GM19238 (cell line): ENCODE data around the gene NSUN5.
"Not testable (repeated sequence)": the region's sequence is repeated elsewhere in the genome, so short reads cannot be mapped to it uniquely, and the experiment has no call there.

Experiments
- DNase-seq: peaks from one replicate; pipeline ENCODE4 v3.0.0; 2011; ENCODE audit warnings: low spot score; ENCODE audit not compliant: insufficient read length

The NSUN5 gene

DNA sequence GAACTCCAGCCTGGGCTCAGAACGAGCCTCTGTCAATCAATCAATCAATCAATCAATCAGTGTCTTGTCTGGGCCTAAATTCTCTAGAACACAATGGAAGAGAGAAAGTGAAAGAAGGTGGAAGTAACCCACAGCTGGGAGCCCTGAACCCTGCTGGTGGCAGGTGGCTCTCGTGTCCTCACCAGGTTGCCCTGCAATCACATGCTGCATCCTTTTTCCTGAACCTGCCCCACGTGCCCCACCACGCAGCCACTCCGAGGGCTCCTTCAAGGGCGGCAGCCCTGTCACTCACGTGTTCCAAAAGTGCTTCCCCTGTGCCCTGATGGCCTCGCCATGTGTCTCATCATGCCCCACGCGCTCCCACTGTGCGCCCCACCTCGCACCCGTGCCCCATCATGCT, 18.8 kb upstream of the NSUN5 start:
- not testable (repeated sequence) for DNase-seq

DNA sequence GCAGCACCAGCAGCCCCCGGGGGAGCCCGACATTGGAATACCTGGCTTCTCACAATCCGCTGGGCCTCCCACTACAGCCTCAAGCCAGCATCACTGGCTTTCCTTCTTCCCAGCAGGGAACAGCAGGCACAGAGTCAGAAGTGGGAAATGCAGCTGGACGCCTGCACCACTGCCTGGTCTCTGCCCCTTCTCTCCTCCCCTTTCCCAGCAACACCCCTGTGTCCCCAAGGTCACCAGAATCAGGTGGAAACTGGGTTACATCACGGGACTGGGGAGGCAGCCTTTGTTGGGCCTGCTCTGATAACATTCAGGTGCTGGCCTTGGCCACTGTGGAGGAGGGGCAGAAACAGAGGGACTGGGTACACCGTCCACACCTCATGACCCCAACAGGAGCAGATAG, 16.8 kb upstream of the NSUN5 start:
- DNase-seq: not testable (repeated sequence)

DNA sequence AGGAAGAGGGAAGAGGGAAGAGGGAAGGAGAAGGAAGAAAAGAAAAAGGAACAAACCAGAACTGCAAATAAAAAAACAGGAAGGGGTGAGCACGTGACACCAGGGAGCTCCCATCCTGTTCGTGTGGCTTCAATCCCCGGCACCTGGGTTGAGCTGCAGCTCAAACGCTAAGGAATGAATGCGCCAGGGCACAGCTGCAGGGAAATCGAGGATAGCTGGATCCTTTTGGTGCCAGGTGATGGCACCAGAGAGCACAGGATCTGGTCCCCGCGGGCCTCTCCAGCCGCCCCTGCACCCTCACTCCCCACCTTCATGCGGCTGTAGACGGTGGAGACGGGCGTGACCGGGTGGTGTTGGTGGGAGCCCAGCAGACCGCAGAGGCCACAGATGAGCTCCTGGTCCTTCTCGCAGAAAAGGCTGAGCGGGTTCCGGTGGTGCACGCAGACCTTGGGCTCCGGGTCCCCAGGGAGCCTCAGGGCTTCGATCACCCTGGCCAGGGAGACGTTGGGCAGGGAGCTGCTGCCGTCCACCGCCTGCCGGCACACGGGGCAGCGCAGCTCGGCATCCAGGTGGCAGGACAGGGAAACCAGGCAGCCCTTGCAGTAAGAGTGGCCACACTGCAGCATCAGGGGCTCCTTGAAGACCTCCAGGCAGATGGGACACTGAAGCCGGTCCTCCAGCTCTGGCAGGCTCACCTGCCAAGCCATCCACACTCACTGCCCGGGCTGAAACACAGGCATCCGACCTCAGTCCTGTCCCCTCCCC, 15.6 kb upstream of the NSUN5 start:
- DNase-seq: peak; percentile 76

DNA sequence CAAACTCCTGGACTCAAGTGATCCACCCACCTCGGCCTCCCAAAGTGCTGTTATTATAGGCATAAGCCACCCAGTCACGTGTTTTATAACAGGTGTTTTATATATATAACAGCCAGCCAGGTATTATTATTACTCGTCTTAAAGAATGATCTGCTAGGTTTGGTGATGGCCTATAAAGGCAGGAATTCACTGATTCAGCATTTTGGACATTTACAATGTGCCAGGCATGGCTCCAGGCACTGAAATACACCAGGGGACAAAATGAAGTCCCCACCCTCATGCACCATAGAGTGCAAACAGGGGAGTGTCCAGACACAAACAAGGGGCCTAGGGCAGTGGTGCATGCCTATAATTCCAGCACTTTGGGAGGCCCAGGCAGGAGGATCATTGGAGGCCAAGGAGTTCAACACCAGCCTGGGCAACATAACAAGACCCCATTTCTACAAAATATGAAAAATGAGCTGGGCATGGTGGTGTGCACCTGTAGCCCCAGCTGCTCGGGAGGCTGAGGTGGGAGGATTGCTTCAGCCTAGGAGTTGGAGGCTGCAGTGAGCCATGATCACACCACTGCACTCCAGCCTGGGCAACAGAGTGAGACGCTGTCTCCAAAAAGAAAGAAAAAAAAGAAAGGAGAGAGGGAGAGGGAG, 14.9 kb upstream of the NSUN5 start:
- DNase-seq: not testable (repeated sequence)

DNA sequence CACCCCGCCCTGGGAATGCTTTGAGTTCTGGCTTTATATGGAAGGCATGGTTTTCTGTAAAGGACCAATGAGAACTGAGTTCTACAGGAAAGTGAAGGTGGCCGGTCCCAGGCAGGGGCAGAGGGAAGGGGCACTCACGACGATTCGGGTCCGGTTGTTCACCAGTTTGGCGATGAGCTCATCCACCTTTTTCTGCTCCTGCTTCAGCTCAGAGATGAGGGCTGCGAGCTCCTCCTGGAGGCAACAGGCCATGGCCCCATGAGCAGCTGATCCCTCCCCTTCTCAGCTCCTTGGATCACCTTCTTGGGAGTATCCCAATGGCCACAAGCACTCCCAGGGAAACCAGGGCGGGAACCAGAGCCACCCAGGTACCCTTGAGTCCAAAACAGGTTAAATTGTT, 11.4 kb upstream of the NSUN5 start:
- not testable (repeated sequence) for DNase-seq

DNA sequence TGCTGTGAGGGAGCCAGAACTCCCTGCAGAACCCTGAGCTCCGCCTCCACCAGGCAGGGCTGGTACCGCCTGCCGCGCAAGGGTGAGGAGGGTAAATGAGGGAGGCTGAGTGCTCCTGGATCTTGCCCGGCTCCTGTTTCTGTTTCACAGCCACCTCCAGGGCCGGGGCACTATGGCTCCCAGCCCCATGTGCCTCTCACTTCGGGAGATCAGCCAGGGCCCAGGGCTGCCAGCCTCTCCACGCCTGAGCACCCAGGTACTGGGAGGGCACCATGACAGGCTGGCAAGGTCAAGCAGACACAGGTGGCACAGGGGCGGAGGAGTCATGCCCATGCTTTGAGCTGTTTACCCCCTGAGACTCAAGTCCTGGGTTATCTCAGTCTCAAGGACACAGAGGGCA, 10.9 kb upstream of the NSUN5 start:
- DNase-seq: not testable (repeated sequence)

DNA sequence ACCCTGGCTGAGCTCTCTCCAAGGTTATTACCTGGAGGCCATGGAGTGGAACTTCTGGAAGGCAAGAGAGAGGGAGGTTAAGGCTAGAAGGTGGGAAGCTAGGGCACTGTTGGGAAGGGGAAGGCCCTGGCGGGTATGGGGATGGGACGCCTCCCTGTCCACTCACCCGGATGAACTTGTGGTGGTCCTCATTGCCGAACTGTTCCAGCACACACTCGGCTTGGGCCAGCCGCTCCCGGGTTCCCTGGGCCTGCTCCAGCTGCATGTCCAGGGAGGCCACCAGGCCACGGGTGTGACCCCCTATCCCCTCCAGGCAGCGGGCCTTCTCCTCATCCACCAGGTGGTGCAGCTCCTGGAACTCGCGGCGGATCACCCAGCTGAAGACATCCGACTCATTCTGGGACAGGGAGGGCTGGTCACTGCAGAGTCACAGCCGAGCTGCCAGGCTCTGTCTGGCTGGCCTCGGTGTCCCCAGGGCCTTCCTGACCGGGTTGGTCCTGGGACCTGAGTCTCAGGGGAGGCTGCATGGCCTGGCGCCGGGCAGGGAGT, 10.1 kb upstream of the NSUN5 start:
- DNase-seq: not testable (repeated sequence)

DNA sequence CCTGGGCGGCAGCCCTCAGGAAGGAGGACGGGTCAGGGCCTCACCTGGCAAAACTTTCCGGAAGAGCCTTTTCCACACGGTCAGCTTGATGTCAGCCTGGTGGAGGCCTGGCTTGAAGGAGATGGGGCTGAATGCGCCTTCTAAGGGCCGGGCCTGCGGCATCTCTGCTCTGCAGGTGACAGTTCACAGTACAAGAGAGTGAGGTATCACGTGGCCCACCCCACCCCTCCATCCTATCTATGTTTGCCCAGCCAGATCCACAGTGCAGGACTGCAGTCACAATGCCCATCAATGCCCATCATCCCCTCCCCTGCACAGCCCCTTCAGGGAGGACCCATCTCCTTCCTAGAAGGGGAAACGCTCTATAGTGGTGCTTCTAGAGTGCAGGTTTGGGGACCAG, 7.9 kb upstream of the NSUN5 start:
- DNase-seq: no peak

DNA sequence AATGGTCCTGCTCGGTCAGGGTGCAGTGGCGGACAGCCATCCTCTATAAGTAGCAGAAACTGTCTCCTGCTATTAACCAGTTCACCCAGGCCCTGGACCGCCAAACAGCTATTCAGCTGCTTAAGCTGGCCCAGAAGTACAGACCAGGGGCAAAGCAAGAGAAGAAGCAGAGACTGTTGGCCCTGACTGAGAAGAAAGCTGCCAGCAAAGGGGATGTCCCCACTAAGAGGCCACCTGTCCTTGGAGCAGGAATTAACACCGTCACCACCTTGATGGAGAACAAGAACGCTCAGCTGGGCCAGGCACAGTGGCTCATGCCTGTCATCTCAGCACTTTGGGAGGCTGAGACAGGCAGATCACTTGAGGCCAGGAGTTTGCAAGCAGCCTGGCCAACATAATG, 5.6 kb upstream of the NSUN5 start:
- no peak for DNase-seq

DNA sequence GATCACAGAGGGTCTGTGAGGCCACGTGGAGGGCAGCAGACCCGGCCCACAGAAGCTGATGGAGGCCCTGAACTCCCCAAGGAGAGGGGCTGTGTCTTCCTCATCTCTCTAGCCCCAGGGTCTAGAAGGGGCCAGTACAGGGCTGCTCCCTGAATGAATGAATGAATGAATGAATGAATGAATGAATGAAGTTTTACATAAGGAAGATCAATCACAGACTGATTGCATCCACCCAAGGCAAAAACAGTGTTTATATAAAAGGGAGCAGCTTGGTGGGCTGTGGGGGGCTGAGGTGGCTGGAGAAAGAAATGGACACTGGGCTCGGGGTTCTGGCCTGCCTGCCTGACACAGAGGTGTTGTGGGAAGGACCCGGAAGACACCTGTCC, 4.9 kb upstream of the NSUN5 start:
- DNase-seq: no peak

DNA sequence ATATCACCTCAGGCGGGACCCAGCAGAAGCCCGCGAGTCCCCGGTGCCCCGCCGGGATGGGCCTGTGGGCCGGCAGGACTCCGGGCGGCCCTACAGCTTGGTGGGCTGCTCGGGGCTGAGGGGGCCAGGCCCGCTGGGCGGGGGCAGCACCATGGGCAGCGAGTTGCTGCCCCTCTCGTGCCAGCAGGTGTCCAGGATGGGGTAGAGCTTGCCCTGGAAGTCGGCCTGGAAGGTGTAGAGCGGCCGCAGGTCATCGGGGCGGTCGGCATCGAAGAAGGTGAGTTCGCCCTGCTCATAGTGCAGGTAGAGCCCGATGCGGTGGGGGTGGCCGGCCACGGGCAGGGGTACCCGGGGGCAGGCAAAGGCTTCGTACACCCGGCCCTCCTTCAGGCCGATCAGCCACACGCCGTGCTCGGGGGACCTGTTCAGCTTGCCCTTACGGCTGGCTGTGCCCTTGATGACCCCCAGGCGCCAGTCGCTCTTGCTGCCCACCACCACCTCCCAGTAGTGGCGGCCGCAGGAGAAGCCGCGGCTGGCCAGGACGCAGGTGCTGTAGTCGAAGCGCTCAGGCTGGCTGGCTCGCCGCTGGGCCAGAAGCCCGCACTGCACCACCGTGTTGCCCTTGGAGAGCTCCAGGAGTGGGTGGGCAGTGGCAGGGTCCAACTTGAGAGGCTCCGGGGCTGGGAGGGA, 4.3 kb upstream of the NSUN5 start:
- DNase-seq: no peak

DNA sequence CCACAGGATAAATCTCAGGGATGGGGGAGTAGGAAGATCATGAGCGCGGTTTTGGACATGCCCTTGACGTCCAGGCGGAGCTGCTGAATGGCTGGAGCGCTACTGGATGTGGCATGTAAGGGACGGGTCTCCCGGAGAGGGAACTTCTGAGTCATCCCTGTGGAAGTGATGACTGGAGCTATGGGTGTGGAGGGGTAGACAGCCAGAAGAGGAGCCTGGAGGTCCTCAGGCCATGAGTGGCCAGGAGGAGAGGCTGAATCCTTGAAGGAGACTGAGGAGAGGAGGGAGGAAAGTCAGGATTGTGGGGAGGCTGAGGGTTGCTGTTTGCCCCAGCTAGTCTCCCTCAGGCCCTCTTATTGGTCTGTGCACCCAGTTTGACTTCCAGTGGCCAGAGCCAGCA, 2.8 kb upstream of the NSUN5 start:
- not testable (repeated sequence) for DNase-seq

DNA sequence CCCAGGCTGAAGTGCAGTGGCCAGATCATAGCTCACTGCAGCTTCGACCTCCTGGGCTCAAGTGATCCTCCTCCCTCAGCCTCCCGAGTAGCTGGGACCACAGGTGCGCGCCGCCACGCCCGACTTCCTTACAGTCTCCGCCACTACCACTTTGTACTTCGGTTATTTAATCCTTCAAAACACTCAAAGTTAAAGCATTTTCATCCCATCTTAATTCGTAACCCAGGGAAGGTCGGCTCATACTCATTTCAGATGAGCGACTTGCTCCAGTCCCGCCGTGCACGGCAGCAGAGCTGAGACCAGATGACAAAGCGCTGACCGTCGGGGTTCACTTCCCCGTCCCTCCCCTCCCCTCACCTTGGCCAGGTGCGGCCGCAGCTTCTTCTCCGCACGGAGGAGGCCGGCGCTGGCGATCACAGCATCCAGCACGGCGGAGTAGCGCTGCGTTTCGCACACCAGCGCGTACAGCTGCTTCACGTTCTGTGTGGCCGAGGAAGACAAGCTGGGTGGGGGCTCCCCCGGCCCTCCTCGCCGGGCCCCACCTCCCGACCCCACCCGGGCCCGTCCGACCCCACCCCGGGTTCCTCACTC, 457 bp downstream of the NSUN5 start:
- DNase-seq: peak; percentile 23

DNA sequence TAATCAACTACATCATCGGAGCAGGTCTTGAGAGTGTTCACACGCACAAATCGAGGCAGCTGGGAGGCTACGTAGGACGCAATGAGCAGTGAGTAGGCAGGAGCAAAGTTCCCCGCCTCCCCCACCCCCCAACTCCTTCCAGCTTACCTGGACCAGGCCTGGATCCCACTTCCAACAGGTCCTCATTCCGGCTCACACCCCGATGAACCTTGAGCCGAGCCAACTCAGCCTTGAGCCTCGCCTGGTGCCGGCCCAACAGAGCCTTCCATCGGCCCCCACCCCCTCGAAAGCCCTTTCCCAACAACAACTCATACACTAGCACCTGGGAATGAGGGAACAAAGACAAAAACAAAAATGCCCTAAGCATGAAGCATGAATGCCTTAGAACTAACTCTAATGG, 1.2 kb downstream of the NSUN5 start:
- no peak for DNase-seq

DNA sequence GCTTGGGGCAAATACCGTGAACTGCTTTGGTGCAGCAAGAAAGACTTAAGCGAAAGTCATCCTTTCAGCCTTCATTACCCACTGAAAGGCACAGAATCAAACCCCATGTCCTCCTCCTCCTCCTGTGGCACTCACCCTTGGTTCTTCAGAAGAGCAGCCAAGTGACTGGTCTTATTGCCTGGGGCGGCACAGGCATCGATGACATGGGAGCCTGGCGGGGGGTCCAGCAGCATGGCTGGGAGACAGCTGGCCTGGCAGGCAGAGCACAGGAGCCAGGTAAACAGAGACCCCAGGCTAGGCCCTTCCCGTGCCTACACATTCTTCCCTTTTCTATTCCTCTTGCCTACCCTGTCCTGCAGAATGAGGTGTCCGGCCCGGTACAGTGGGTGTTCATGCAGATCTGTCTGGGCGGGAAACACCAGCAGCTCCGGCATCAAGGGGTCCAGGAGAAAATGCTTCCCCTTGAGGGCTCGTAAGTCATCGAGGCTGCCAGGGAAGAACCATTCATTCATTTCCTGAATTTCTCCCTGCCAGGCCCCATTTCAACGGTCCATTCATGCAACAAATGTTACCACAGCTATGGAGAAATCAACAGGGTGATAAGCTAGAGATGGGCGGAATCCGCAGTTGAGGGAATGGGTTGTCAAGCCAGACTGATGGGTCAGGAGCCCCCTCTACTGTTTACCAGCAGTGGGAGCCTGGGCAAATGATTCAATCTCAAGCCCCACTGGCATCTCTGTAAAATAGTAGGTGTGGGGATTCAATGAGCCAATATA, 3.8 kb downstream of the NSUN5 start:
- DNase-seq: not testable (repeated sequence)

DNA sequence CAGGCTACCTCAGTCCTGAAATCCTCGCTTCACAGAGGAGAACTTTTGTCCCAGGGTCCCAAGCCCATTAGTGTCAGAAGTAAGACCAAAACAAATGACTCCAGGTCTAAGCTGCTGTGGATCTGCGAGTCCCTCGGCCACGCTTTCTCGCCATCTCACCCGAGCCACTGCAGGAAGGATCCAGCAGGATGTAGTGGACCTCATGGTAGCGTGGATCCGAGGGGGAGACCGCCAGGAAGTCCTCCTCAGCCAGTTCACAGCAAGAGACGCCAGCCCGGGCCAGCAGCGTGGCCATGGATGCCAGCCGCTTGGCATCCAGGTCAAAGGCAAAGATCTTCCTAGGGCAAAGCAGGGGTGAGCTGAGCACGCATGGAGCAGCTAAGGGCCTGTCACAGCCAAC, 4.6 kb downstream of the NSUN5 start:
- DNase-seq: no peak

DNA sequence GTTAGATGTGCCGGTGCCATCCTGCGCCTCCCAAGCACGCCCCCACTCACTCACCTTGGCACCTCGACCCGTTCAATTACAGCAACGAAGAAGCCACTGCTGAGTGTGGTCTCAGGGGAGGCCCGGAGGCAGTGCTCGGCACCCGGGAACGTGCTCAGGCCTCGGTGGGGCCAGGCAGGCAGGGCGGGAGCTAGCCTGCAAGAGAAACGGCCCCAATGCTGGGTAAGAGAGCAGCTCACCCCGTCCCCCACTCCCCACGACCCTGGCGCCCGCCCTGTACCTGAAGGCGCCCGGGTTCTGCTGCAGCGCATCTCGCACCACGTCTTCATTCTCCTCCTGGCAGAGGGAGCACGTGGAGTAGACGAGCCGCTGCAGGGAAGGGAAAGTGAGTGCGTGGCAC, 5.1 kb downstream of the NSUN5 start:
- no peak for DNase-seq

DNA sequence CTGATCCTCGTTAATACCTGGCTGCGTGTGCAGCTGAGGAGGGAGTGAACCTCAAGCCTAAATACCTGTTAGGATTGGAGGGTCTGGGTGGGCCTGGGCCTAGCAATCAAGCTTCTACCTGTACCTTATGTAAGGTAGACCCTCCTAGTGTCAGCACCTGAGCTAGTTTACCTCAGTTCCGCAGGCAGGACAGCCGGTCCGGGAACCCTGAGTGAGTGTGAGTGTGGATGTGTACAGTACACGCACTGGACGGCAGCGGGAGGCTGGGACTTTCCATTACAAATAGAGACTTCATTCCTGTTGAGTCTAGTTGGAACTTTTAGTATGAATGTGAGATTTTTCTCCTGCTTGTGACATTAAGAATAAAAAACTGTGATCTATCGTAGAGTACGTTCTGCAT, 5.8 kb downstream of the NSUN5 start:
- DNase-seq: not testable (repeated sequence)

DNA sequence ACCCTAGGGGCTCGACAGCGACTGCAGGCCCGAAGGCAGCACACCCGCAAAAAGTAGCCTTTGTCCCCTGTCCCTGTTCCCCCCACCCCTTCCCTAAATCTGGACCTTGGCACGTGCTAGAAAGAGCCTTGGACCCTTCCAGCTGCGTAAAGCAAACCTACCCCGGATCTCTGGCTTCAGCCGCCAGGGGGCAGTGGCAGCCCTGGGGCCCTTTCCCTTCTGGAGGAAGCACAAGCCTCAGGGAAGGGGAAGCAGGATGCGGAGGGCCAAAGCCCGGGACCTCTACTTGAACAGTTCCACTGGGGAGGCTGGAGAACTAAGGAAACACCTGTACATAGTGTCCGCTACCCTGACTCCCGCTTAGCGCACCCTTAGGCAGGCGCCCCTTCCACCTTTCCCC, 7.5 kb downstream of the NSUN5 start:
- not testable (repeated sequence) for DNase-seq

DNA sequence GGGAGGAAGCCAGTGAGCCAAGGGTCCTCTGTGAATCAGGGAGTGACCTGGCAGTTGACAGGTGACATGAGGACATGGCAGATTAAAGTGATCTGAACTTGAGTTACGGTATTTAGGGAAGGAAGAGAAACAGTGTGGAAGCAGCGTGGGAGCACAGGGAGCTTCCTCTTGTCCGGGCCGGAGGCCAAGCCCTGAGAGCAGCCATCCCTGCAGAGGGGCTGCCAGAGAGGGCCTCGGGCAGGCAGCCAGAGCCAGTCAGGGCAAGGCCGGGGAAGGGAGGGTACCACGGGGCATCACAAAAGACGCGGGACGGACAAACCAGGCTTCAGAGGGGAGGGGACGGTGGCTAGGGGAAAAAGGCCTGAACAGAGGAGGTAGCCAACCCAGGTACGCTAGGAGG, 8.8 kb downstream of the NSUN5 start:
- DNase-seq: not testable (repeated sequence)

DNA sequence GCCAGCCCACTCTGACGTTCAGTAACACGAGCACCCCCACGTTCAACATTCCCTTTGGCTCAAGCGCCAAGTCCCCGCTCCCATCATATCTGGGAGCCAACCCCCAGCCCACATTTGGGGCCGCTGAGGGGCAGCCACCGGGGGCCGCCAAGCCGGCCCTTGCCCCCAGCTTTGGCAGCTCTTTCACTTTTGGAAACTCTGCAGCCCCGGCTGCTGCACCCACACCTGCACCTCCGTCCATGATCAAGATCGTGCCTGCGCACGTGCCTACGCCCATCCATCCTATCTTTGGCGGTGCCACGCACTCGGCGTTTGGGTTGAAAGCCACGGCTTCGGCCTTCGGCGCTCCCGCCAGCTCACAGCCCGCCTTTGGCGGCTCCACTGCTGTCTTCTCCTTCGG, 10.9 kb downstream of the NSUN5 start:
- DNase-seq: not testable (repeated sequence)
